ENCODE results near the gene EN1. TPM values are rescaled to one million over a fixed set of nuclear protein-coding genes. Genes with fewer than 3 reads are reported as not detected.

The EN1 gene
- total RNA-seq, 1 experiment from 2014 or later = 0.26 TPM

DNA sequence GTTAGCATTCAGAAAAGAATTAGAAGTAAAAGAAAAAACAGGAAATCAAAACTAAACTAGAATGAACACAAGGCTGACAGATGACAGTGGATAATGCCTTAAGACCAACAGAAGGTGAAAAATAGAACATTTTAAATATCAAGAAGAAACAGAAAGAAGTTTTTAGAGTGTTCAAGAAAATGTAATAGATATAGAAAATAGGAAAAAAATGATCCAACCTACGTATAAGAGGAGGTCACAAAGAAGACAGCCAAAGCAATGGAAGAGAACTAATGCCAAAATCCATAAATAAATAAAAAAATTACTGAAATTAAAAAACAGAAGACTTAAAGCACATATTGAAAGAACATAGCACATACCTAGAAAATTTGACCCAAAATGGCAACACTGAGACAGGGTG lies 42.5 kb upstream of the EN1 start:
- ATAC-seq (no peak), DNase-seq (ENCODE audit: low read depth, low spot score) (no peak)
- peaks cover 5% of the 10 kb centered on the region; the same call in 1 of the 2 replicates for H3K27me3 ChIP-seq (ENCODE audit: control insufficient read depth, insufficient read depth, low read length)
- ChIA-PET CTCF (no interaction called here), POLR2A (no interaction called here)
- intact Hi-C loops (cut with micrococcal nuclease; ENCODE audit: unreplicated experiment) = no loop called here
- H3K9me3 ChIP-seq (ENCODE audit: control insufficient read depth, insufficient read depth, low read depth, low read length) = peaks cover 7% of the 10 kb centered on the region; the same call in 1 of the 2 replicates
- H3K27ac ChIP-seq (ENCODE audit: low read length) = no peak overlapping the region
- TF ChIP-seq, protein P1, sequence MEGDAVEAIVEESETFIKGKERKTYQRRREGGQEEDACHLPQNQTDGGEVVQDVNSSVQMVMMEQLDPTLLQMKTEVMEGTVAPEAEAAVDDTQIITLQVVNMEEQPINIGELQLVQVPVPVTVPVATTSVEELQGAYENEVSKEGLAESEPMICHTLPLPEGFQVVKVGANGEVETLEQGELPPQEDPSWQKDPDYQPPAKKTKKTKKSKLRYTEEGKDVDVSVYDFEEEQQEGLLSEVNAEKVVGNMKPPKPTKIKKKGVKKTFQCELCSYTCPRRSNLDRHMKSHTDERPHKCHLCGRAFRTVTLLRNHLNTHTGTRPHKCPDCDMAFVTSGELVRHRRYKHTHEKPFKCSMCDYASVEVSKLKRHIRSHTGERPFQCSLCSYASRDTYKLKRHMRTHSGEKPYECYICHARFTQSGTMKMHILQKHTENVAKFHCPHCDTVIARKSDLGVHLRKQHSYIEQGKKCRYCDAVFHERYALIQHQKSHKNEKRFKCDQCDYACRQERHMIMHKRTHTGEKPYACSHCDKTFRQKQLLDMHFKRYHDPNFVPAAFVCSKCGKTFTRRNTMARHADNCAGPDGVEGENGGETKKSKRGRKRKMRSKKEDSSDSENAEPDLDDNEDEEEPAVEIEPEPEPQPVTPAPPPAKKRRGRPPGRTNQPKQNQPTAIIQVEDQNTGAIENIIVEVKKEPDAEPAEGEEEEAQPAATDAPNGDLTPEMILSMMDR (IDR thresholded peaks at IDR 0.05) = no peak
- TF ChIP-seq POLR2AphosphoS5 (IDR thresholded peaks at IDR 0.05; ENCODE audit: low read depth, low read length) (no peak), SIN3A (IDR thresholded peaks at IDR 0.05; ENCODE audit: borderline replicate concordance, insufficient read depth, low read depth, low read length) (no peak)
- TF ChIP-seq, protein P2, sequence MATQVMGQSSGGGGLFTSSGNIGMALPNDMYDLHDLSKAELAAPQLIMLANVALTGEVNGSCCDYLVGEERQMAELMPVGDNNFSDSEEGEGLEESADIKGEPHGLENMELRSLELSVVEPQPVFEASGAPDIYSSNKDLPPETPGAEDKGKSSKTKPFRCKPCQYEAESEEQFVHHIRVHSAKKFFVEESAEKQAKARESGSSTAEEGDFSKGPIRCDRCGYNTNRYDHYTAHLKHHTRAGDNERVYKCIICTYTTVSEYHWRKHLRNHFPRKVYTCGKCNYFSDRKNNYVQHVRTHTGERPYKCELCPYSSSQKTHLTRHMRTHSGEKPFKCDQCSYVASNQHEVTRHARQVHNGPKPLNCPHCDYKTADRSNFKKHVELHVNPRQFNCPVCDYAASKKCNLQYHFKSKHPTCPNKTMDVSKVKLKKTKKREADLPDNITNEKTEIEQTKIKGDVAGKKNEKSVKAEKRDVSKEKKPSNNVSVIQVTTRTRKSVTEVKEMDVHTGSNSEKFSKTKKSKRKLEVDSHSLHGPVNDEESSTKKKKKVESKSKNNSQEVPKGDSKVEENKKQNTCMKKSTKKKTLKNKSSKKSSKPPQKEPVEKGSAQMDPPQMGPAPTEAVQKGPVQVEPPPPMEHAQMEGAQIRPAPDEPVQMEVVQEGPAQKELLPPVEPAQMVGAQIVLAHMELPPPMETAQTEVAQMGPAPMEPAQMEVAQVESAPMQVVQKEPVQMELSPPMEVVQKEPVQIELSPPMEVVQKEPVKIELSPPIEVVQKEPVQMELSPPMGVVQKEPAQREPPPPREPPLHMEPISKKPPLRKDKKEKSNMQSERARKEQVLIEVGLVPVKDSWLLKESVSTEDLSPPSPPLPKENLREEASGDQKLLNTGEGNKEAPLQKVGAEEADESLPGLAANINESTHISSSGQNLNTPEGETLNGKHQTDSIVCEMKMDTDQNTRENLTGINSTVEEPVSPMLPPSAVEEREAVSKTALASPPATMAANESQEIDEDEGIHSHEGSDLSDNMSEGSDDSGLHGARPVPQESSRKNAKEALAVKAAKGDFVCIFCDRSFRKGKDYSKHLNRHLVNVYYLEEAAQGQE (IDR thresholded peaks at IDR 0.05; ENCODE audit: insufficient read depth in 1 of 2, low read depth in 2 of 2, low read length in 1 of 2) = no peak
- H3K4me1 ChIP-seq (ENCODE audit: control insufficient read depth, insufficient read depth, low read length) = no peaks in the 10 kb centered on the region
- no TSS peak for BruUV-seq (replicated peaks)
- in situ Hi-C loops (cut with HindIII; ENCODE audit: low pct_unique_long_range_greater_than_20kb, low sequenced_read_pairs) = no loop called here
- no peak overlapping the region for H3K4me3 ChIP-seq (ENCODE audit: low read depth in 2 of 2, low read length in 2 of 2)
- no peaks in the 10 kb centered on the region for H3K36me3 ChIP-seq (ENCODE audit: control insufficient read depth, insufficient read depth, low read length)

DNA sequence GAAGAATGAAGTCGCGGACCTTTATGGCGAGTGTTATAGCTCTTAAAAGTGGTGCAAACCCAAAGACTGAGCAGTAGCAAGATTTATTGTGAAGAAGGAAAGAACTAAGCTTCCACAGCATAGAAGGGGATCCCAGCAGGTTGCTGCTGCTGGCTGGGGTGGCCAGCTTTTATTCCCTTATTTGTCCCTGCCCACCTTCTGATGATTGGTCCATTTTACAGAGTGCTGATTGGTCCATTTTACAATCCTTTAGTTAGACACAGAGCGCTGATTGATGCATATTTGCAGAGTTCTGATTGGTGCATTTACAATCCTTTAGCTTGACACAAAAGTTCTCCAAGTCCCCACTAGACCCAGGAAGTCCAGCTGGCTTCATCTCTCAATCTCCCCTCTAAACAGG lies 36.3 kb upstream of the EN1 start:
- TF ChIP-seq SIN3A (IDR thresholded peaks at IDR 0.05; ENCODE audit: borderline replicate concordance, insufficient read depth, low read depth, low read length) (no peak), POLR2AphosphoS5 (IDR thresholded peaks at IDR 0.05; ENCODE audit: low read depth, low read length) (no peak), TCF7L2 (IDR thresholded peaks at IDR 0.05; ENCODE audit: low read depth, low read length) (no peak)
- TF ChIP-seq, protein P1 (IDR thresholded peaks at IDR 0.05) = no peak
- no peaks in the 10 kb centered on the region for H3K36me3 ChIP-seq (ENCODE audit: control insufficient read depth, insufficient read depth, low read length)
- no peaks in the 10 kb centered on the region for H3K9me3 ChIP-seq (ENCODE audit: control insufficient read depth, insufficient read depth, low read depth, low read length)
- intact Hi-C loops (cut with micrococcal nuclease; ENCODE audit: unreplicated experiment) (loop anchor here (2.0 to 5.0 kb wide), 3 partner anchors 123 to 407 kb away; no protein-coding TSS in a partner anchor), in situ Hi-C loops (cut with HindIII; ENCODE audit: low pct_unique_long_range_greater_than_20kb, low sequenced_read_pairs) (no loop called here)
- H3K27me3 ChIP-seq (ENCODE audit: control insufficient read depth, insufficient read depth, low read length) = peaks cover 12% of the 10 kb centered on the region
- H3K27ac ChIP-seq (ENCODE audit: low read length) = no peak overlapping the region
- POLR2A ChIA-PET = no interaction called here
- no peak for DNase-seq (ENCODE audit: low read depth, low spot score)
- CTCF ChIA-PET = no interaction called here
- no peak overlapping the region for H3K4me3 ChIP-seq (ENCODE audit: low read depth in 2 of 2, low read length in 2 of 2)
- no peak for ATAC-seq
- BruUV-seq (replicated peaks) = no TSS peak
- H3K4me1 ChIP-seq (ENCODE audit: control insufficient read depth, insufficient read depth, low read length) = peaks cover 6% of the 10 kb centered on the region

Data from Panc1 (cell line).